Endodermal cell (in vitro differentiated cells): Measurements from ENCODE around the gene CALD1. TPM values are rescaled to one million over a fixed set of nuclear protein-coding genes. Genes with fewer than 3 reads are reported as not detected.

ENCODE experiments used
- DNase-seq: peaks from one replicate; pipeline ENCODE4 v3.0.0-alpha.2; 2017
- H3K27ac ChIP-seq: 2 replicates; pipeline ENCODE4 v1.5.1; 2013; ENCODE audit warnings: mild to moderate bottlenecking, low read depth, low read length, moderate library complexity
- H3K27me3 ChIP-seq: 2 replicates; pipeline ENCODE4 v1.6.1; 2013; ENCODE audit warnings: mild to moderate bottlenecking, low read length, moderate library complexity; ENCODE audit not compliant: insufficient read depth, control insufficient read depth, poor library complexity, severe bottlenecking
- H3K36me3 ChIP-seq: 2 replicates; pipeline ENCODE4 v1.7.0; 2013; ENCODE audit warnings: mild to moderate bottlenecking, low read length, moderate library complexity; ENCODE audit not compliant: control insufficient read depth, insufficient read depth
- H3K4me1 ChIP-seq: one replicate; pipeline ENCODE4 v1.7.0; 2013; ENCODE audit warnings: low read length; ENCODE audit not compliant: control insufficient read depth, insufficient read depth
- H3K4me3 ChIP-seq: 2 replicates; pipeline ENCODE4 v1.5.1; 2013; ENCODE audit warnings: mild to moderate bottlenecking, low read length, moderate library complexity
- H3K9ac ChIP-seq: 2 replicates; pipeline ENCODE4 v1.6.1; 2013; ENCODE audit warnings: mild to moderate bottlenecking, low read length, moderate library complexity; ENCODE audit not compliant: poor library complexity, severe bottlenecking; ENCODE audit errors: extremely low read depth
- H3K9me3 ChIP-seq: 2 replicates; pipeline ENCODE4 v1.6.1; 2013; ENCODE audit warnings: mild to moderate bottlenecking, low read length, moderate library complexity; ENCODE audit not compliant: control insufficient read depth
- H3K27ac Mint-ChIP-seq: 2 replicates; pipeline ENCODE4 v1.8.0; 2020; ENCODE audit warnings: mixed read lengths
- H3K27me3 Mint-ChIP-seq: 2 replicates; pipeline ENCODE4 v1.8.0; 2021; ENCODE audit warnings: mild to moderate bottlenecking, mixed read lengths; ENCODE audit not compliant: insufficient read depth
- H3K36me3 Mint-ChIP-seq: 2 replicates; pipeline ENCODE4 v1.8.0; 2020; ENCODE audit warnings: low read depth, mixed read lengths
- H3K4me1 Mint-ChIP-seq: 2 replicates; pipeline ENCODE4 v1.8.0; 2020; ENCODE audit warnings: mixed read lengths
- H3K4me3 Mint-ChIP-seq: 2 replicates; pipeline ENCODE4 v1.8.0; 2020; ENCODE audit warnings: mild to moderate bottlenecking, moderate library complexity, mixed read lengths
- H3K9me3 Mint-ChIP-seq: 2 replicates; pipeline ENCODE4 v1.8.0; 2020; ENCODE audit warnings: mild to moderate bottlenecking, mixed read lengths
- WGBS, 2 experiments: methylation state at CpG; one replicate each; pipeline versions ENCODE4 v1.1.5 to v1.1.7; 2013; ENCODE audit warnings: missing lambda C conversion rate in 2 of 2, mixed read lengths in 1 of 2; ENCODE audit not compliant: insufficient coverage in 1 of 2, insufficient read length in 1 of 2; 5-methylcytosine and 5-hydroxymethylcytosine counted together
- total RNA-seq, 2 donors: library from RNA; stranded (reverse); fragmentation: NEBNext Ultra II Directional in 1 of 2; extraction: Animal tissue kit (Norgen Biotek cat#: 25700) in 1 of 2; gene quantifications; 2 replicates in 1 of 2; 3 replicates in 1 of 2; pipeline ENCODE4 v1.2.1, GENCODE V29; 2021
- TF ChIP-seq, protein P1 (sequence below): fragments of 200-600 bp; sonication (generic); conservative IDR thresholded peaks from 2 replicates; pipeline ENCODE4 v1.5.0; 2021; ENCODE audit warnings: antibody characterized with exemption, mild to moderate bottlenecking

CALD1 gene
- total RNA-seq, 2 donors from 2014 or later: 111 to 132 TPM

DNA sequence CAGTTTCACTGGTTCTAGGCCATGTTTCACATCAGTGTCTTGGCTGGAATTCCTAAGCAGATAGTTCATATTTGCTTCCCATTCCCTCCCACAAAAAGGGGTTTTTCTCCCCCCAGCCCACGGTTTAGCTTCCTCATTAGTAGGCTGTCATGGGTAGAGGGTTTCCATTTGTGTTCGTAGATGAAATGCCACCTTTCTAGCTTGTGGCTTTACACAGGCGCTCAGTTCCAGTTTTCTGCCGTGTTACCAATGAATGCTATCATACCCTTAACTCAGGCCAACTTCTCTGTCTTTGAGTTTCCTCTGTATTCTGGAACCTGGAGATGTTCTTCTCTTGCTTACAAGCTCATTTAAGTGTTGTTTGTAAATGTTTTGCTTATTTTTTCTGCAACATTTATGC lies 26.8 kb downstream of the CALD1 start:
- peaks cover 7% of the 10 kb centered on the region for H3K36me3 ChIP-seq
- no peaks in the 10 kb centered on the region for H3K27me3 ChIP-seq
- no peak overlapping the region for H3K27ac Mint-ChIP-seq
- WGBS, 2 experiments: 91 to 100% methylated on average over 1 to 4 of the region's 4 CpGs
- H3K9me3 Mint-ChIP-seq: peaks cover 5% of the 10 kb centered on the region
- TF ChIP-seq, protein P1, sequence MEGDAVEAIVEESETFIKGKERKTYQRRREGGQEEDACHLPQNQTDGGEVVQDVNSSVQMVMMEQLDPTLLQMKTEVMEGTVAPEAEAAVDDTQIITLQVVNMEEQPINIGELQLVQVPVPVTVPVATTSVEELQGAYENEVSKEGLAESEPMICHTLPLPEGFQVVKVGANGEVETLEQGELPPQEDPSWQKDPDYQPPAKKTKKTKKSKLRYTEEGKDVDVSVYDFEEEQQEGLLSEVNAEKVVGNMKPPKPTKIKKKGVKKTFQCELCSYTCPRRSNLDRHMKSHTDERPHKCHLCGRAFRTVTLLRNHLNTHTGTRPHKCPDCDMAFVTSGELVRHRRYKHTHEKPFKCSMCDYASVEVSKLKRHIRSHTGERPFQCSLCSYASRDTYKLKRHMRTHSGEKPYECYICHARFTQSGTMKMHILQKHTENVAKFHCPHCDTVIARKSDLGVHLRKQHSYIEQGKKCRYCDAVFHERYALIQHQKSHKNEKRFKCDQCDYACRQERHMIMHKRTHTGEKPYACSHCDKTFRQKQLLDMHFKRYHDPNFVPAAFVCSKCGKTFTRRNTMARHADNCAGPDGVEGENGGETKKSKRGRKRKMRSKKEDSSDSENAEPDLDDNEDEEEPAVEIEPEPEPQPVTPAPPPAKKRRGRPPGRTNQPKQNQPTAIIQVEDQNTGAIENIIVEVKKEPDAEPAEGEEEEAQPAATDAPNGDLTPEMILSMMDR: no peak
- no peak overlapping the region for H3K4me3 ChIP-seq
- DNase-seq: no peak
- no peak overlapping the region for H3K27ac ChIP-seq
- no peaks in the 10 kb centered on the region for H3K4me1 Mint-ChIP-seq
- H3K9me3 ChIP-seq: peaks cover 11% of the 10 kb centered on the region
- no peak overlapping the region for H3K4me3 Mint-ChIP-seq
- peaks cover 2% of the 10 kb centered on the region for H3K36me3 Mint-ChIP-seq
- H3K27me3 Mint-ChIP-seq: no peaks in the 10 kb centered on the region
- no peak overlapping the region for H3K9ac ChIP-seq
- H3K4me1 ChIP-seq: no peaks in the 10 kb centered on the region

DNA sequence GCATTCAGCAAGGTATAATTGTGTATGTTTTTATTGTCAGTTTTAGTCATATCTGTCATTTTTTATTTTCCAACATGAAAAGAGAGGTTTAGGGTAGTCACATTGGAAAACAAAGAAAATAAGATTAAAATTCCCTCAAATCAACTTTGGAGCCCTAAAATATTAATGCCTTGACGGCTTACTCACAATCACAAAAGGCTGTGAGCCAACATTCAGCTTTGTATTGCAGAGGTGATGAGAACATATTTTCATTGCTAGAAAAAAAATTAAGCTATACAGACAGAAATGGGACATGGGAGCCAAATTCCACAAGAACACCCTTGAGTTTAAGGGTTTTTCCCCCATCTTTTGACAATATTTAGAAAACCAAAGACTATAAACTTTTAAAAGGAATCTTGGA lies 30.2 kb downstream of the CALD1 start:
- no peak for DNase-seq
- no peaks in the 10 kb centered on the region for H3K4me1 Mint-ChIP-seq
- no peaks in the 10 kb centered on the region for H3K36me3 ChIP-seq
- H3K9ac ChIP-seq: no peak overlapping the region
- no peaks in the 10 kb centered on the region for H3K27me3 ChIP-seq
- no peaks in the 10 kb centered on the region for H3K9me3 ChIP-seq
- H3K4me3 Mint-ChIP-seq: no peak overlapping the region
- WGBS, 2 experiments: 83 to 93% methylated on average over 1 of the region's 1 CpG
- H3K36me3 Mint-ChIP-seq: no peaks in the 10 kb centered on the region
- no peak overlapping the region for H3K27ac Mint-ChIP-seq
- no peaks in the 10 kb centered on the region for H3K4me1 ChIP-seq
- no peaks in the 10 kb centered on the region for H3K27me3 Mint-ChIP-seq
- TF ChIP-seq, protein P1: no peak
- H3K4me3 ChIP-seq: no peak overlapping the region
- no peak overlapping the region for H3K27ac ChIP-seq
- H3K9me3 Mint-ChIP-seq: no peaks in the 10 kb centered on the region

DNA sequence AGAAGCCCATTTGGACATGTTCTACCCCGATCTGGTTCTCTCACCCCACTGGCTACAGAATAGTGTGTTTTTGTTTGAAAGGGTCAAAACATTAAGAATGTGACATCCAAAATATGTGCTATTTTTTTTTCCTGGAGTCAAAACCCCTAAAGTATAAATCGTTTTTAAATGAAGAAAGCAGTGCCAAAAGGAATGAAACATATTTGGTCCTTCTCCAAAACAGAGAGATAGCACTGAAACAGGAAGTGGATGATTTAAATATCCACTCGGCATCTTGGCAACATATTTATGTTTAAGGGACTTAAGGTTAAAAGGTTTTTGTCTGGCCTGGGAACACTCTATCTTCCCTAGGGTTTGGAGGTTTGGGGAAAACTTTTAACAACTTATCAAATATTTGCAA lies 32.3 kb downstream of the CALD1 start:
- Mint-ChIP-seq H3K4me1 (no peaks in the 10 kb centered on the region), H3K36me3 (no peaks in the 10 kb centered on the region), H3K9me3 (no peaks in the 10 kb centered on the region), H3K27me3 (no peaks in the 10 kb centered on the region), H3K27ac (no peak overlapping the region), H3K4me3 (no peak overlapping the region)
- 96 to 100% methylated on average over 2 to 3 of the region's 3 CpGs for WGBS, 2 experiments
- no peak overlapping the region for H3K27ac ChIP-seq
- no peak overlapping the region for H3K9ac ChIP-seq
- TF ChIP-seq, protein P1: no peak
- no peaks in the 10 kb centered on the region for H3K4me1 ChIP-seq
- H3K27me3 ChIP-seq: no peaks in the 10 kb centered on the region
- no peak overlapping the region for H3K4me3 ChIP-seq
- H3K9me3 ChIP-seq: no peaks in the 10 kb centered on the region
- no peaks in the 10 kb centered on the region for H3K36me3 ChIP-seq
- DNase-seq: no peak
